ENCODE measurements around the gene COPG1. TPM values are rescaled to one million over a fixed set of nuclear protein-coding genes. Genes with fewer than 3 reads are reported as not detected.
"Not testable (repeated sequence)": the region's sequence is repeated elsewhere in the genome, so short reads cannot be mapped to it uniquely, and the experiment has no call there.

Gene COPG1
- total and polyA plus RNA-seq, 10 of the 15 experiments (the other 5 are each of a cell fraction or from before 2014, with no cell fraction given) = 54.8 to 143 (median 91.2) TPM

- not testable (repeated sequence) for BruUV-seq (replicated peaks); H3K36me3 ChIP-seq (ENCODE audit: control insufficient read depth in 2 of 2, insufficient read depth in 2 of 2, low read length in 1 of 2); DNase-seq (ENCODE audit: low read depth, low spot score); H3K4me1 ChIP-seq (ENCODE audit: control insufficient read depth, insufficient read depth, low read length); H3K27me3 ChIP-seq (replicated peaks in 1 of 2; ENCODE audit: control insufficient read depth in 2 of 2, insufficient read depth in 2 of 2, low read length in 1 of 2); H4K20me1 ChIP-seq (ENCODE audit: control insufficient read depth, insufficient read depth); H3K9me3 ChIP-seq (replicated peaks; ENCODE audit: control insufficient read depth, insufficient read depth, low read length); H3K9ac ChIP-seq (ENCODE audit: control insufficient read depth, insufficient read depth, low read length); H2AFZ ChIP-seq (ENCODE audit: control insufficient read depth, low read depth, low read length); H3K27ac ChIP-seq (ENCODE audit: control insufficient read depth, insufficient read depth); H3K4me3 ChIP-seq
- POLR2A ChIA-PET = interaction anchor here (1.1 to 1.7 kb wide), 4 partner anchors 31 to 276 kb away, joined by 4 to 5 read pairs (median 5); no protein-coding TSS in a partner anchor
- TF ChIP-seq BHLHE40 (IDR thresholded peaks at IDR 0.05; ENCODE audit: borderline replicate concordance in 1 of 2, low read depth in 2 of 2, low read length in 1 of 2) (0 out of 4 replicates have a peak, but pooled peaks of 1 of the 2 experiments have one; percentile 11), HDGF (IDR thresholded peaks at IDR 0.05) (0 out of 2 replicates have a peak, but pooled peaks have one; percentile 29), IKZF1 (conservative IDR thresholded peaks at IDR 0.05) (0 out of 2 replicates have a peak, but pooled peaks have one; percentile 29), YY1 (IDR thresholded peaks at IDR 0.05; ENCODE audit: low read depth, low read length) (peak; percentile 63; the same call in 1 of the 2 replicates), SMC3 (IDR thresholded peaks at IDR 0.05; ENCODE audit: borderline replicate concordance, low read length) (peak; percentile 88), MLLT1 (IDR thresholded peaks at IDR 0.05) (peak; percentile 20; the same call in 1 of the 2 replicates), CTCF (IDR thresholded peaks at IDR 0.05 in 2 of 3, conservative IDR thresholded peaks at IDR 0.05 in 1 of 3; ENCODE audit: control insufficient read depth in 2 of 3, extremely low read depth in 1 of 3, insufficient read depth in 1 of 3, low read depth in 3 of 3, low read length in 3 of 3) (peak; percentile 84 to 90 (median 86)), EGR1 (IDR thresholded peaks at IDR 0.05; ENCODE audit: borderline replicate concordance in 1 of 2, low read depth in 2 of 2, low read length in 2 of 2) (peak in 1 of 2 experiments; percentile 28; a peak in 1 of 3 replicates), FOXM1 (IDR thresholded peaks at IDR 0.05; ENCODE audit: low read depth, low read length) (peak; percentile 30), RAD21 (IDR thresholded peaks at IDR 0.05; ENCODE audit: insufficient read depth, low read depth, low read length) (peak; percentile 90), CREB1 (IDR thresholded peaks at IDR 0.05; ENCODE audit: low read depth) (0 out of 2 replicates have a peak, but pooled peaks have one; percentile 18), ATF3 (IDR thresholded peaks at IDR 0.05; ENCODE audit: borderline replicate concordance, extremely low read depth, low read depth, low read length) (peak; percentile 39; the same call in 1 of the 2 replicates), SMARCA5 (IDR thresholded peaks at IDR 0.05) (peak; percentile 71; the same call in 1 of the 2 replicates), TCF12 (IDR thresholded peaks at IDR 0.05; ENCODE audit: low read depth, low read length) (0 out of 2 replicates have a peak, but pooled peaks have one; percentile 60)
- ATAC-seq = peak; percentile 82
- RAD21 ChIA-PET (ENCODE audit: unreplicated experiment) = interaction anchor here (0.5 to 4.3 kb wide), 21 partner anchors 10 to 565 kb away, joined by 3 to 88 read pairs (median 5); partner anchors contain the start of gene RAB43
- CTCF ChIA-PET = interaction anchor here (0.6 to 8.3 kb wide), 56 partner anchors 7 to 371 kb away, joined by 3 to 220 read pairs (median 4); partner anchors contain the start of genes CNBP and GP9
- in situ Hi-C loops (cut with MboI) (loop anchor here (5.0 kb wide), 1 partner anchor 273 kb away; no protein-coding TSS in a partner anchor), intact Hi-C loops (cut with micrococcal nuclease; ENCODE audit: unreplicated experiment) (loop anchor here (1.0 to 5.0 kb wide), 5 partner anchors 68 to 368 kb away; partner anchors contain the start of genes ACAD9 and ISY1)
- Histone ChIP-seq H3K4me2 (ENCODE audit: control insufficient read depth, insufficient read depth) (peak overlapping the region; percentile 34; the same call in 1 of the 2 replicates), H3K79me2 (ENCODE audit: control insufficient read depth, insufficient read depth, low read length) (peaks cover 21% of the 10 kb centered on the region)
- SMC1A ChIA-PET (ENCODE audit: uncharacterized antibody, unreplicated experiment) = interaction anchor here (0.6 to 10.3 kb wide), 21 partner anchors 12 to 275 kb away, joined by 3 to 118 read pairs (median 5); partner anchors contain the start of gene RAB43
- FAIRE-seq = peak; percentile 71
- 20% methylated on average over 11 of the region's 11 CpGs for WGBS (ENCODE audit: insufficient coverage, insufficient replicate concordance, low lambda C conversion rate, missing lambda C conversion rate)
These were observed 3.6 kb upstream of the COPG1 start for GRCh38 chr3:129245641-129246306.
